Measurements from ENCODE around the gene SPCS2.
"Not testable (repeated sequence)": the region's sequence is repeated elsewhere in the genome, so short reads cannot be mapped to it uniquely, and the experiment has no call there.

The SPCS2 gene

GRCh38 chr11:74950374-74950969 lies 1.4 kb downstream of the SPCS2 start:
- DNase-seq (ENCODE audit: low read depth): no peak

- no peak for DNase-seq (ENCODE audit: low read depth)
Measured at GRCh38 chr11:74951226-74951625, 2.2 kb downstream of the SPCS2 start.

- DNase-seq (ENCODE audit: low read depth): no peak
Measured at GRCh38 chr11:74952752-74953151, 3.7 kb downstream of the SPCS2 start.

GRCh38 chr11:74953451-74953850 lies 4.4 kb downstream of the SPCS2 start:
- DNase-seq (ENCODE audit: low read depth): no peak

- no peak for DNase-seq (ENCODE audit: low read depth)
Measured at GRCh38 chr11:74954199-74954598, 5.1 kb downstream of the SPCS2 start.

DNA sequence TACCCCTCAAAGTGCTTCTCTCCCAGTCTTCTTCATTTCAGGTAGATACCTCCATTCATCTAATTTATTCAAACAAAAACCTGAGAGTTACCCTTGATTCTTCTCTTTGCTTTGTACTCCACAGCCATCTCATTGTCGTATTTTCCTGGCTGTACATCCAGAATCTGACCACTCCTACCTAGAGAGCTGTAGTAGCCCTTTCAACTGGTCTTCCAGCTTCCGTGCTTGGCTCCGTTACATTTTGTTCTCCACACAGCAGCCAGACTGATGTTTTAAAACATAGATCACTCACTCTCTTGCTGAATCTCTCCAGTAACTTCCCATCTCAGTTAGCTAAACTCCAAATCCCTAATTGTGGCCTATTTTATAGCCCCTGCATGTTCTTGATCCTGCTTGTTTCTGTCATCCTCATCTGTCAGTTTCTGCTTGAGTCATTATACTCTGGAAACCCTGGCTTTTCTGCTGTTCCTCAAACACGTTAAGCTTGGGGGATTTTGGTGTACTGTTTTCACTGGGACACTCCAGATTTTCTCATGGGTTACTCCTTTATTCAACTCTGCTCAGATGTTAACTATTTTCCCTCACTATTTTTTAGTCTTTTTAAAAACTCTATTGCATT lies 7.4 kb downstream of the SPCS2 start:
- no peak for DNase-seq (ENCODE audit: low read depth)

- DNase-seq (ENCODE audit: low read depth): no peak
Measured at GRCh38 chr11:74957937-74958629, 9.0 kb downstream of the SPCS2 start.

GRCh38 chr11:74960128-74960527 lies 11.1 kb downstream of the SPCS2 start:
- DNase-seq (ENCODE audit: low read depth): not testable (repeated sequence)

GRCh38 chr11:74966651-74967050 lies 17.6 kb downstream of the SPCS2 start:
- no peak for DNase-seq (ENCODE audit: low read depth)

DNA sequence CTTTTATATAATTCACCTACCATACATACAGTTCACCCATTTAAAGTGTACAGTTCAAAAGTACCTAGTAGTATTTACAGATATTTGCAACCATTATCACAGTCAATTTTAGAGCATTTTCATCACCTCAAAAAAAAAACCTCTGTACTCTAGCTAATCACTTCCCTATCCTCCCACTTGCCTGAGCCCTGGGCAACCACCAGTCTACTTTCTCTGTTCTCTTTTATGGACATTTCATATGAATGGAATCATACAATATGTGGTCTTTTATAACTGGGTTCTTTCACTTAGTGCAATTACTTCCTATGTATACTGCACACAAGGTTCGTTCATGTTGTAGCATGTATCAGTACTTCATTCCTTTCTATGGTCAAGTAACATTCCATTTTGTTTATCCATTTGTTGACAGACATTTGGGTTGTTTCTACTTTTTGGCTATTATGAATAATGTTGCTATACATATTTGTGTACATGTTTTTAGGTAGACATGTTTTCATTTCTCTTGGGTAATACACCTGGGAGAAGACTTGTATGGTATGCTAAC lies 21.9 kb downstream of the SPCS2 start:
- DNase-seq (ENCODE audit: low read depth): no peak

DNA sequence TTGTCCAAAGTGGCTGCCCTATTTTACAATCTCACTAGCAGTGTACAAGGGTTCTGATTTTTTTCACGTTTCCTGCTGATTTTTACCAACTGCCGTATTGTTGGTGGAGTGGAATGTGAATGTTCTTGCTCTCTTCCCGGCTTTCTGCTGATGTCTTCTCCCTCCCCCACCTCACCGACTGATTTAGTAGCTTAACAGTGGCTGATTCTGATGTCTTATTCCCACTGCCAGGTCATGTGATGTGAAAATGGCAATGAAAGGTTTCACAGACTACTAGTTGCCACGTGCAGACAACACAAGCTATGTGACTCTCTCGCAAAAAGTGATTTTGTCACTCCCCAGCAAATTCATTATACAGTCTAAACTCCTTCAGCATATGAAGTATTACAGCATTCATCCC lies 22.4 kb downstream of the SPCS2 start:
- no peak for DNase-seq (ENCODE audit: low read depth)

DNA sequence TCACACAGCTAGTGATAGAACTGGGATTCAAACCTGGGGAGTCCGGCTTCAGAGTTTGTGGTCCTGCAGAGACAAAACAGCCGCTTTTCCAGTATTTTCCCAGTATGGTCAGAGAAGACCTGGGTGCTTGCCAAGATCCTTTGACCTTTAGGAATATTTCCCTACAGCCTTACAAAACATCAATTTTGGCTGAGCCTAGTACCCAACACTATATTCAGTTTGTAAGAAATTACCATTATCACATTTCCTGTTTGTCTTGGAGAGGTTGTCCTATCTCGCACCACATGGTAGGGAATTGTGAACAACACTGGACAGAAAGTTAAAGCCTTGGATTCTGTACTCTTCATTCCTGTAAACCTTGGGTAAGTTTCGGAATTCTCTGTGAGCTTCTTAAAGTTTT lies 29.0 kb downstream of the SPCS2 start:
- no peak for DNase-seq (ENCODE audit: low read depth)

- DNase-seq (ENCODE audit: low read depth): no peak
Measured at GRCh38 chr11:74980634-74981033, 31.6 kb downstream of the SPCS2 start.

DNA sequence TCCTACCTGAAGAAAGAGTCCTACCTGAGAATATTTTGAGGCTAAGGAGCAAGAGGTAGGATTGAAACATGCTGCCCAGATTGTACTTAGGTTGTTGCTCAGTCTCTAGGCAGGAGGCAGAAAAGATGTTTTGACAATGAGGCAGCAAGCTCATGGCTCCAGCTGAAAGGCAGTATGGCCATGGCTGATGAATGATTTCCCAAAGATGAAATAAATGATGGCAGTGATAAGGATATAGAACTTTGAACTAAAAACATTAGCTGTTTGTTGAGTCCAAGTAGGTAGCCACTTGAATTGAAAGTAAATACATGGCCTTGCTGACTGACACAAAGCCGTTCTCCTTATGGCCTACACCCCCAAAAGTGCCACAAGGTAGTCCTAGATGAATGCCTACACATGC lies 32.8 kb downstream of the SPCS2 start:
- no peak for DNase-seq (ENCODE audit: low read depth)

GRCh38 chr11:74984070-74984469 lies 35.0 kb downstream of the SPCS2 start:
- no peak for DNase-seq (ENCODE audit: low read depth)

DNA sequence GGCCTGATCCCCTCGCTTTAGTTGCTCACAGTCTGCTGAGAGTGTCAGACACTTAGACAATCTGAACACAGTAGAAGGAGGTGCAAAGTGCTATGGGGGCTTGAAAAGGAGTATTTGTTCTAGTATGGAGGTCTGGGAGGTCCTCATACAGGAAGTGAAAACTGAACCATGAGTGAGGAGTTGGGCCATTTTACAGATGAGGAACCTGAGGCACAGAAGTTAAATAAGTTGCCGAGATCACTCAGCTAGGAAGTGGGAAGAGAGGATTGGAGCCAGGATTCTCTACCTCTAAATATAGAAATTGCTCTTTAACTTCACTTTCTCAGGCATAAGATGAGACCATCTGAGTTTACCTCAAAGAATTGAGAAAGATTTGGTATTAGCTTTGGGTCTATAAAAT lies 35.7 kb downstream of the SPCS2 start:
- no peak for DNase-seq (ENCODE audit: low read depth)

GRCh38 chr11:74988541-74989259 lies 39.6 kb downstream of the SPCS2 start, which contains the start of gene NEU3:
NEU3 (plus strand) TSS chr11:74988933; CDS start chr11:74989061, 128 bp downstream.
- DNase-seq (ENCODE audit: low read depth): peak; percentile 74

DNA sequence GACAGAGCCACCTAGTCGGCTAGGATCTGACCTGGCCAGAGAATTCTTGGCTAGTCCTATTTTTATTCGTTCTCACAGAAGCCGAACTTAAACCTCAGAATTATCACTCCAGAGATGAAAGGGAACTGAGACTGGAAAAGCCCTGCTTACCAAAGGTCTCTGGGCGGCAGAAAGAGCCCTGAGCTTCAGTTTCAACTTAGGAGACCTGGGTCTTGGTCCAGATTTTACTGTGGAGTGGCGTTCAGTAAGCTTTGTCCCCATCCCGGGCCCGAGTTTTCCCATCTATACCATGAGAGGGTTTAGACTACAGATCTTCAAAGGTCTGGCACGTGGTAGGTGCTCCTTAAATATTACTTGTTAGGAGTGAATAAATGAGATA lies 40.2 kb downstream of the SPCS2 start:
- DNase-seq (ENCODE audit: low read depth): no peak

DNA sequence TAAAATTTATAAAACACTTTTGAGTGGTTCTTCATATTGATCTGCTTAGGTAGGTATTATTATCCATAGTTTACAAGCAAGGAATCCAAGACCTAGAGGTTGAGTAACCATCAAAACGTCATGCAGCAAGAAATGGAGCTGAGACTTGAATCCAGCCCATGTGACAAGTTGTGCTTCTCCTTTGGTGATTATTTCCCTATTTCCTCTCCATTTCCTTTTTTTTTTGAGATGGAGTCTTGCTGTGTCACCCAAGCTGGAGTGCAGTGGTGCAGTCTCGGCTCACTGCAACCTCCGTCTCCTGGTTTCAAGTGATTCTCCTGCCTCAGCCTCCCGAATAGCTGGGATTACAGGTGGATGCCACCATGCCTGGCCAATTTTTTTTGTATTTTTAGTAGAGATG lies 41.1 kb downstream of the SPCS2 start:
- not testable (repeated sequence) for DNase-seq (ENCODE audit: low read depth)

DNA sequence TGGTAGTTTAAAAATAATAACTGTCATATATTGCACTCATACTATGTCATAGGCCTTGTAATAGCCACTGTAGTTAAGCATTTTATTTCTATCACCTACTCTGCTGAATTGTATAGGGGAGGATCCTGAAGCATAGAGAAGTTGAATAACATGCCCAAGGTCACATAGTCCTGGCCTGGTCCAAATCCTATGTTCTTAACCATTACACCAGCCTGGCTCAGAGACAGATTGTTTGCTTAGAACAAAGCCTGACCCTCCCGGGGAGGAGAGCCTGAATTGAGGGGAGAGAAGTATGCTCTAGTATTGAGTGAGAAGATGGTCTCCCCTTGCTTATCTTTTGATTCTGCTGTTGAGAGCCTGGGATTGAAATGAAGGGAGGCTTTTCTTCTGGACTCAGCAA lies 41.9 kb downstream of the SPCS2 start:
- DNase-seq (ENCODE audit: low read depth): no peak

GRCh38 chr11:74992852-74993251 lies 43.8 kb downstream of the SPCS2 start:
- DNase-seq (ENCODE audit: low read depth): no peak

DNA sequence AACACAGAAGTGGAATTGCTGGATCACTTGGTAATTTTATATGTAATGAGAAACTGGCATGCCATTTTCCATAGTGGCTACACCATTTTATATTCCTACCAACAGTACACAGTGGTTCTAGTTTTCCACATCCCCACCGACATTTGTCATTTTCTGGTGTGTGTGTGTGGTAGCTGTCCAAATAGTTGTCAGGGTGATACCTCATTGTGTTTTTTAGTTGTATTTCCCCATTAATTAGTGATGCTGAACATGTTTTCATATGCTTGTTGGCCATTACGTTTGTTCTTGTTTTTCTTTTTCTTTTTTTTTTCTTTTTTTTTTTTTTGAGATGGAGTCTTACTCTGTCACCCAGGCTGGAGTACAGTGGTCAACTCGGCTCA lies 51.9 kb downstream of the SPCS2 start:
- DNase-seq (ENCODE audit: low read depth): no peak

DNA sequence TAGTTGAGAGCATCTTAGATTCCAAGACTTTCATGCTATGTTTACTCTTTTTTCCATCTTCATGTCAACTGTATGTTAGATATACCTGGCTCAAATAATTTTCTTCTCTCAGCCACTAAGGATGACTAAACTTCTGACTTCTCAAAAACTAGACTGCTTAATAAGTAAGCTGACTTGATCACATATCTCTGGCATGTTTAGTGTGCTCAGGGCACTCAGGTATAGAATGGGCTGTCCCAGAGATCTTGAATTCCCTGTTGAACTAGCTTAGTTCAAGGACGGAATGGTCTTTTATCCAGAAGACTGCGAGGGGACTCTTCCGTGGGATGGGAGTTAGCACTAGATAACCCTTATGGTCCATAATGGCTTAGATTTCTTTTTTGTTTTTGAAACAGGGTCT lies 52.6 kb downstream of the SPCS2 start:
- no peak for DNase-seq (ENCODE audit: low read depth)

Data from activated T-helper 1 cell treated with Interleukin-2 at 50 U/mL for 16 hours (primary cell).